GM12878 (cell line): ENCODE measurements around the gene ADGRF1. TPM values are rescaled to one million over a fixed set of nuclear protein-coding genes. Genes with fewer than 3 reads are reported as not detected.

Source experiments
- ATAC-seq: fragments of 200-7000 bp; cut with Tn5 transposase; 3 replicates; pipeline ENCODE4 v1.9.1; 2020; ENCODE audit warnings: mild to moderate bottlenecking, moderate library complexity
- Bru-seq: library from RNA; stranded (reverse); fragments of 400-500 nt; gene quantifications from one replicate; lab custom pipeline; 2021; lab: Mats Ljungman, UMichigan
- BruChase-seq, 2 experiments: library from RNA; stranded (reverse); fragments of 400-500 nt; gene quantifications; one replicate each; lab custom pipeline; 2021; lab: Mats Ljungman, UMichigan
- BruUV-seq: library from RNA; stranded (reverse); fragments of 400-500 nt; replicated peaks from 2 replicates; lab custom pipeline; 2021; lab: Mats Ljungman, UMichigan
- CTCF ChIA-PET: fragments of 300-600 bp; sonication (Branson Sonifier 250); formaldehyde crosslinking; extraction: SDS; loops from one replicate; lab custom pipeline; 2021; ENCODE audit warnings: inconsistent platforms; lab: Yijun Ruan, JAX
- POLR2A ChIA-PET: fragments of 350-600 bp; formaldehyde crosslinking; extraction: SDS; loops from one replicate; lab custom pipeline; 2021; ENCODE audit warnings: inconsistent platforms; lab: Charles Lee
- RAD21 ChIA-PET: fragments of 300-600 bp; sonication (Branson Sonifier 250); formaldehyde crosslinking; loops from one replicate; lab custom pipeline; 2023; ENCODE audit warnings: antibody characterized with exemption; ENCODE audit not compliant: unreplicated experiment; lab: Charles Lee
- SMC1A ChIA-PET: fragments of 300-600 bp; sonication (Branson Sonifier 250); formaldehyde crosslinking; loops from one replicate; lab custom pipeline; 2023; ENCODE audit not compliant: unreplicated experiment, uncharacterized antibody; lab: Charles Lee
- DNase-seq: peaks from one replicate; pipeline ENCODE4 v3.0.0-alpha.2; 2011; ENCODE audit warnings: low read depth, low spot score
- FAIRE-seq: peaks from 3 replicates; lab custom pipeline; 2011; peaks lifted over from hg19 to GRCh38; lab: Jason Lieb, UNC
- H2AFZ ChIP-seq: 2 replicates; pipeline ENCODE4 v1.6.0; 2011; ENCODE audit warnings: low read depth, low read length, control low read depth; ENCODE audit not compliant: control insufficient read depth
- H3K27ac ChIP-seq: 2 replicates; pipeline ENCODE4 v1.5.1; 2011; ENCODE audit warnings: control low read depth; ENCODE audit not compliant: control insufficient read depth, insufficient read depth
- H3K27me3 ChIP-seq, 2 experiments: replicated peaks in 1 of 2; 2 replicates each; pipeline versions ENCODE4 v1.6.0 to v1.6.1; 2011; ENCODE audit warnings: low read length in 1 of 2; ENCODE audit not compliant: control insufficient read depth in 2 of 2, insufficient read depth in 2 of 2
- H3K36me3 ChIP-seq, 2 experiments: 2 replicates each; pipeline ENCODE4 v1.5.1; 2011; ENCODE audit warnings: low read length in 1 of 2; ENCODE audit not compliant: control insufficient read depth in 2 of 2, insufficient read depth in 2 of 2
- H3K4me1 ChIP-seq: 2 replicates; pipeline ENCODE4 v1.6.1; 2011; ENCODE audit warnings: mild to moderate bottlenecking, low read length, moderate library complexity, mixed read lengths; ENCODE audit not compliant: control insufficient read depth, insufficient read depth
- H3K4me2 ChIP-seq: 2 replicates; pipeline ENCODE4 v1.6.0; 2011; ENCODE audit warnings: control low read depth; ENCODE audit not compliant: control insufficient read depth, insufficient read depth
- H3K4me3 ChIP-seq: fragments of 200-600 bp; sonication (generic); 2 replicates; pipeline ENCODE4 v1.5.1; 2016
- H3K79me2 ChIP-seq: 2 replicates; pipeline ENCODE4 v1.6.0; 2011; ENCODE audit warnings: low read length; ENCODE audit not compliant: control insufficient read depth, insufficient read depth
- H3K9ac ChIP-seq: 2 replicates; pipeline ENCODE4 v1.8.0; 2011; ENCODE audit warnings: low read length, control low read depth, mixed read lengths; ENCODE audit not compliant: control insufficient read depth, insufficient read depth
- H3K9me3 ChIP-seq: replicated peaks from 3 replicates; pipeline ENCODE4 v1.5.1; 2011; ENCODE audit warnings: mild to moderate bottlenecking, low read length; ENCODE audit not compliant: control insufficient read depth, insufficient read depth
- H4K20me1 ChIP-seq: 2 replicates; pipeline ENCODE4 v1.6.0; 2011; ENCODE audit not compliant: control insufficient read depth, insufficient read depth
- BMI1 ChIP-seq: fragments of 450-650 bp; IDR thresholded peaks from 2 replicates; pipeline ENCODE4 v1.6.1; 2016; ENCODE audit warnings: mild to moderate bottlenecking, moderate library complexity, borderline replicate concordance
- CREM ChIP-seq: IDR thresholded peaks from 2 replicates; pipeline ENCODE4 v1.6.1; 2014; ENCODE audit warnings: antibody characterized with exemption, low read depth
- ETV6 ChIP-seq, 2 experiments: fragments of 450-650 bp in 1 of 2; IDR thresholded peaks in 1 of 2; conservative IDR thresholded peaks in 1 of 2; 2 replicates each; pipeline ENCODE4 v1.6.1; 2014; ENCODE audit warnings: antibody characterized with exemption in 1 of 2, borderline replicate concordance in 1 of 2, low read depth in 1 of 2, mild to moderate bottlenecking in 1 of 2, moderate library complexity in 1 of 2
- IKZF2 ChIP-seq, 2 experiments: fragments of 450-650 bp; IDR thresholded peaks; 2 replicates each; pipeline ENCODE4 v1.6.1; 2017; ENCODE audit warnings: mild to moderate bottlenecking in 2 of 2, moderate library complexity in 2 of 2
- MTA2 ChIP-seq: fragments of 450-650 bp; IDR thresholded peaks from 2 replicates; pipeline ENCODE4 v1.6.1; 2016; ENCODE audit warnings: low read depth, mild to moderate bottlenecking, moderate library complexity
- NR2F1 ChIP-seq: fragments of 450-650 bp; conservative IDR thresholded peaks from 2 replicates; pipeline ENCODE4 v1.6.1; 2017; ENCODE audit warnings: mild to moderate bottlenecking
- WGBS: methylation state at CpG from one replicate; pipeline ENCODE4 v1.1.6; 2016; ENCODE audit warnings: low lambda C conversion rate; ENCODE audit not compliant: insufficient replicate concordance, insufficient coverage; ENCODE audit errors: missing lambda C conversion rate; 5-methylcytosine and 5-hydroxymethylcytosine counted together
- in situ Hi-C: fragments of 300-500 bp; cut with MboI; formaldehyde crosslinking; loops from 9 replicates; pipeline ENCODE4 v1.14.3; 2018; ENCODE audit warnings: mixed read lengths
- intact Hi-C: fragments of 100-400 bp; cut with micrococcal nuclease; formaldehyde crosslinking; loops from one replicate; pipeline ENCODE4 v1.14.2; 2022; ENCODE audit not compliant: unreplicated experiment
- long read RNA-seq, 2 experiments: library from polyadenylated mRNA; unstranded; transcript quantifications; one replicate each; pipeline ENCODE4 v2.0.0, GENCODE V29; 2019 to 2020
- polyA minus RNA-seq, 3 experiments: library from RNA; depleted of rRNA, polyadenylated mRNA; stranded (reverse); fragments of >200 nt; gene quantifications; 2 replicates each; pipeline ENCODE4 v1.2.3, GENCODE V29; 2011
- polyA plus RNA-seq, 11 experiments: library from polyadenylated mRNA; depleted of rRNA in 4 of 11; unstranded in 6 of 11; stranded (reverse) in 5 of 11; fragments of >200 nt; fragmentation: Nextera tagmentation in 4 of 11; fragmentation: Illumina TruSeq in 1 of 11; extraction: Ambion mirVana in 4 of 11; extraction: Trizol in 1 of 11; gene quantifications; 1 replicate in 1 of 11; 2 replicates in 10 of 11; pipeline versions ENCODE4 v1.2.1 to v1.2.3, GENCODE V29; 2011 to 2016; ENCODE audit warnings: inconsistent platforms in 2 of 11, missing spikeins in 2 of 11, low read depth in 1 of 11
- total RNA-seq, 4 experiments: library from RNA; depleted of rRNA in 3 of 4; stranded (reverse); fragments of >200 nt in 3 of 4; fragmentation: Illumina TruSeq in 1 of 4; extraction: Trizol in 1 of 4; gene quantifications; 2 replicates each; pipeline versions ENCODE4 v1.2.1 to v1.2.3, GENCODE V29; 2013 to 2021
- TF ChIP-seq, protein P1 (sequence below): fragments of 450-650 bp; IDR thresholded peaks from 2 replicates; pipeline ENCODE4 v1.6.1; 2017; ENCODE audit warnings: mild to moderate bottlenecking, moderate library complexity

The ADGRF1 gene
- not detected in 2 replicates for total RNA-seq (2013; cell fraction: nucleolus; rRNA removed)
- not detected in 2 replicates for total RNA-seq (2014; rRNA removed)
- not detected in 2 replicates for total RNA-seq (2014; rRNA removed; fragmentation: Illumina TruSeq; extraction: Trizol)
- total RNA-seq (2021) = 0.05 and 0.08 TPM in 2 replicates
- polyA plus RNA-seq (2011; ENCODE audit: low read depth) = not detected
- not detected in 2 replicates for polyA plus RNA-seq (2011; rRNA removed)
- polyA plus RNA-seq (2011; cell fraction: cytosol; rRNA removed) = not detected in 2 replicates
- not detected in 2 replicates for polyA plus RNA-seq (2011; cell fraction: nucleus; rRNA removed)
- polyA plus RNA-seq (2012) = not detected in 2 replicates
- polyA plus RNA-seq (2014; fragmentation: Illumina TruSeq; extraction: Trizol) = not detected in 2 replicates
- not detected for polyA plus RNA-seq (2014; fragmentation: Nextera tagmentation; extraction: Ambion mirVana)
- polyA plus RNA-seq (2014; rRNA removed) = not detected in 2 replicates
- polyA plus RNA-seq (2016; fragmentation: Nextera tagmentation; extraction: Ambion mirVana) = not detected
- polyA minus RNA-seq (2011; rRNA and poly(A)+ RNA removed) = not detected in 2 replicates
- not detected in 2 replicates for polyA minus RNA-seq (2011; cell fraction: cytosol; rRNA and poly(A)+ RNA removed)
- not detected in 2 replicates for polyA minus RNA-seq (2011; cell fraction: nucleus; rRNA and poly(A)+ RNA removed)
- not detected for Bru-seq, nascent RNA
- BruChase-seq, experiment 1, labeled RNA remaining after a 6-hour chase = not detected
- BruChase-seq, experiment 2, labeled RNA remaining after a 2-hour chase = not detected
- long read RNA-seq, experiment 1 = 0 reads
- long read RNA-seq, experiment 2 = 0 reads

DNA sequence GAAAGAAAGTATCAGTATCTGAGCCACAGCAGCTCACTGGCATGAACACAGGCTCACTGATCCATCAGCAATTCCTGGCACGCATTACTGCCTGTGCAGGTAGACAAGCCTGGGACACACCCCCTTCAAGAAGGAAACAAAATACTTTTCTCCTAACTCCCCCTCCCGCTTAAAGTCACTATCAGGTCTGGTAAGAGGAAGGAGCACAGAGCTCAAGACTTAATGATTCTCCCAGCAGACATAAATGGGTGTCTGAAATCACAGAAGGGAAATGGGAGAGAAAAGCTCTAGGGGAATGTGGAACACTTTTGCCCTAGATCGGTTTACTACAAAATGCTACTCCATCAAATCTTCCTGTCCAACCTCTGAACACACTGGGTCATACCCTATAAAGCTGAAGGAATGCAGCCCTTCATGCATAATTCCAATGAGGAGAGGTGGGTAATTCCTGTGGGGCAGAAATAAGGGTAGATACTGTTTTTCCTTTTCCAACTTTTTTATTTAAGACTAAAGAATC is at the start of gene ADGRF1:
TSS of gene ADGRF1 (minus strand) at position 58 of the 517 bp plus-strand sequence. CDS start 13,271 bp downstream, outside the sequence.
- BruUV-seq = no TSS peak
- no peak for DNase-seq
- Histone ChIP-seq H3K4me2 (no peak within 1 kb of the TSS), H3K36me3 (no peaks in the 10 kb centered on the region), H3K4me3 (no peak within 1 kb of the TSS), H3K27ac (no peak within 1 kb of the TSS), H2AFZ (no peak within 1 kb of the TSS), H3K4me1 (no peaks in the 10 kb centered on the region), H3K9ac (no peak within 1 kb of the TSS), H4K20me1 (no peaks in the 10 kb centered on the region), H3K79me2 (no peaks in the 10 kb centered on the region), H3K27me3 (peaks cover 0 to 1% of the 10 kb centered on the region in 2 experiments; a peak in 2 of 4 replicates), H3K9me3 (no peaks in the 10 kb centered on the region)
- RAD21 ChIA-PET = no interaction called here
- no peak for ATAC-seq
- in situ Hi-C loops = loop anchor here (10.0 kb wide), 1 partner anchor 188 kb away; no protein-coding TSS in a partner anchor
- POLR2A ChIA-PET = no interaction called here
- TF ChIP-seq, protein P1, sequence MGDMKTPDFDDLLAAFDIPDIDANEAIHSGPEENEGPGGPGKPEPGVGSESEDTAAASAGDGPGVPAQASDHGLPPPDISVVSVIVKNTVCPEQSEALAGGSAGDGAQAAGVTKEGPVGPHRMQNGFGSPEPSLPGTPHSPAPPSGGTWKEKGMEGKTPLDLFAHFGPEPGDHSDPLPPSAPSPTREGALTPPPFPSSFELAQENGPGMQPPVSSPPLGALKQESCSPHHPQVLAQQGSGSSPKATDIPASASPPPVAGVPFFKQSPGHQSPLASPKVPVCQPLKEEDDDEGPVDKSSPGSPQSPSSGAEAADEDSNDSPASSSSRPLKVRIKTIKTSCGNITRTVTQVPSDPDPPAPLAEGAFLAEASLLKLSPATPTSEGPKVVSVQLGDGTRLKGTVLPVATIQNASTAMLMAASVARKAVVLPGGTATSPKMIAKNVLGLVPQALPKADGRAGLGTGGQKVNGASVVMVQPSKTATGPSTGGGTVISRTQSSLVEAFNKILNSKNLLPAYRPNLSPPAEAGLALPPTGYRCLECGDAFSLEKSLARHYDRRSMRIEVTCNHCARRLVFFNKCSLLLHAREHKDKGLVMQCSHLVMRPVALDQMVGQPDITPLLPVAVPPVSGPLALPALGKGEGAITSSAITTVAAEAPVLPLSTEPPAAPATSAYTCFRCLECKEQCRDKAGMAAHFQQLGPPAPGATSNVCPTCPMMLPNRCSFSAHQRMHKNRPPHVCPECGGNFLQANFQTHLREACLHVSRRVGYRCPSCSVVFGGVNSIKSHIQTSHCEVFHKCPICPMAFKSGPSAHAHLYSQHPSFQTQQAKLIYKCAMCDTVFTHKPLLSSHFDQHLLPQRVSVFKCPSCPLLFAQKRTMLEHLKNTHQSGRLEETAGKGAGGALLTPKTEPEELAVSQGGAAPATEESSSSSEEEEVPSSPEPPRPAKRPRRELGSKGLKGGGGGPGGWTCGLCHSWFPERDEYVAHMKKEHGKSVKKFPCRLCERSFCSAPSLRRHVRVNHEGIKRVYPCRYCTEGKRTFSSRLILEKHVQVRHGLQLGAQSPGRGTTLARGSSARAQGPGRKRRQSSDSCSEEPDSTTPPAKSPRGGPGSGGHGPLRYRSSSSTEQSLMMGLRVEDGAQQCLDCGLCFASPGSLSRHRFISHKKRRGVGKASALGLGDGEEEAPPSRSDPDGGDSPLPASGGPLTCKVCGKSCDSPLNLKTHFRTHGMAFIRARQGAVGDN = no peak
- TF ChIP-seq BMI1 (no peak), NR2F1 (no peak), CREM (no peak), MTA2 (no peak), ETV6 (conservative IDR thresholded peaks at IDR 0.05 in 1 of 2, IDR thresholded peaks at IDR 0.05 in 1 of 2; ENCODE audit: borderline replicate concordance in 1 of 2, low read depth in 1 of 2) (no peak), IKZF2 (IDR thresholded peaks at IDR 0.05) (no peak)
- FAIRE-seq = no peak
- intact Hi-C loops = no loop called here
- CTCF ChIA-PET = interaction anchor here (1.3 to 1.5 kb wide), 2 partner anchors 186 to 193 kb away, joined by 3 read pairs; no protein-coding TSS in a partner anchor
- 55% methylated on average over 3 of the region's 3 CpGs for WGBS
- SMC1A ChIA-PET = no interaction called here
